ENCODE results near the gene MCAT. TPM values are rescaled to one million over a fixed set of nuclear protein-coding genes. Genes with fewer than 3 reads are reported as not detected.

MCAT gene
- polyA plus RNA-seq, 1 donor (not counting 4 experiments of a cell fraction or from before 2014, with no cell fraction given) = 13.9 TPM

DNA sequence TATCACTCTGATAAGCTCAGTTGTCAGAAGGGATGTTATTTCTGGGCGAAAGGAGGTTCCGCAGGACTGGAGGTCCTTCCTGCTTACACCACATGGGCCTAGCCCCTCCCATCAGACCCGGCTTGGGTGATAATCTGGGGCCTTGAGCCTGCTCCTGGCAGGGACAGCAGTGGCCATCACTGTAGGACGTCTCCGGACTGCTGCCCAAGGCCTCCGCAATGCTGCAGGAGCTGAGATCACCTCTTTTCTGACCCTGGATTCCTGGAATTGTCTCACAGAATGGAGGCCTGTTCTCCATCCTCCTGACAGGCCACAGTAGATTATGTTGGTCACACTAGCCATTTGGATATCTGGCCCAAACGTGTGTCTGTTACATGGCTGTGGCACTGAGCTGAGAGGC, 41.9 kb downstream of the MCAT start:
- H3K27me3 ChIP-seq (ENCODE audit: control insufficient read depth, extremely low read depth, insufficient read depth, low read length) = no peaks in the 10 kb centered on the region
- no peak overlapping the region for H3K4me3 ChIP-seq (ENCODE audit: control insufficient read depth in 2 of 3, extremely low read depth in 1 of 3, insufficient read depth in 2 of 3, low read depth in 1 of 3, low read length in 3 of 3)
- dilution Hi-C loops (cut with MboI; ENCODE audit: extremely low pct_ligation_motif_present, low sequenced_read_pairs) = no loop called here
- peaks cover 11% of the 10 kb centered on the region for H3K4me1 ChIP-seq (ENCODE audit: control insufficient read depth, extremely low read depth, insufficient read depth, low read length)
- no peaks in the 10 kb centered on the region for H3K36me3 ChIP-seq (ENCODE audit: control insufficient read depth in 2 of 2, extremely low read depth in 1 of 2, insufficient read depth in 2 of 2, low read length in 2 of 2)
- TF ChIP-seq EZH2 (IDR thresholded peaks at IDR 0.05; ENCODE audit: low read length) = no peak
- TF ChIP-seq, protein P1, sequence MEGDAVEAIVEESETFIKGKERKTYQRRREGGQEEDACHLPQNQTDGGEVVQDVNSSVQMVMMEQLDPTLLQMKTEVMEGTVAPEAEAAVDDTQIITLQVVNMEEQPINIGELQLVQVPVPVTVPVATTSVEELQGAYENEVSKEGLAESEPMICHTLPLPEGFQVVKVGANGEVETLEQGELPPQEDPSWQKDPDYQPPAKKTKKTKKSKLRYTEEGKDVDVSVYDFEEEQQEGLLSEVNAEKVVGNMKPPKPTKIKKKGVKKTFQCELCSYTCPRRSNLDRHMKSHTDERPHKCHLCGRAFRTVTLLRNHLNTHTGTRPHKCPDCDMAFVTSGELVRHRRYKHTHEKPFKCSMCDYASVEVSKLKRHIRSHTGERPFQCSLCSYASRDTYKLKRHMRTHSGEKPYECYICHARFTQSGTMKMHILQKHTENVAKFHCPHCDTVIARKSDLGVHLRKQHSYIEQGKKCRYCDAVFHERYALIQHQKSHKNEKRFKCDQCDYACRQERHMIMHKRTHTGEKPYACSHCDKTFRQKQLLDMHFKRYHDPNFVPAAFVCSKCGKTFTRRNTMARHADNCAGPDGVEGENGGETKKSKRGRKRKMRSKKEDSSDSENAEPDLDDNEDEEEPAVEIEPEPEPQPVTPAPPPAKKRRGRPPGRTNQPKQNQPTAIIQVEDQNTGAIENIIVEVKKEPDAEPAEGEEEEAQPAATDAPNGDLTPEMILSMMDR (optimal IDR thresholded peaks at IDR 0.05 in 1 of 3, IDR thresholded peaks at IDR 0.05 in 1 of 3, conservative IDR thresholded peaks at IDR 0.05 in 1 of 3; ENCODE audit: extremely low read depth in 1 of 3, insufficient read depth in 2 of 3, low read length in 3 of 3) = no peak
- no peak overlapping the region for H3K4me2 ChIP-seq (ENCODE audit: control insufficient read depth, extremely low read depth, insufficient read depth, low read depth, low read length)
- H3K27ac ChIP-seq (ENCODE audit: control insufficient read depth, insufficient read depth, low read length) = no peak overlapping the region
- H3K9me3 ChIP-seq (ENCODE audit: control insufficient read depth, low read depth, low read length) = peaks cover 9% of the 10 kb centered on the region
- DNase-seq (ENCODE audit: low read depth, low spot score) (no peak), FAIRE-seq (no peak)
- no peak overlapping the region for H2AFZ ChIP-seq (ENCODE audit: control insufficient read depth, low read length)
- no peak overlapping the region for H3K9ac ChIP-seq (ENCODE audit: control insufficient read depth, extremely low read depth, insufficient read depth, low read length)
- no peaks in the 10 kb centered on the region for H4K20me1 ChIP-seq (ENCODE audit: control insufficient read depth, extremely low read depth, insufficient read depth, low read length)
- no peaks in the 10 kb centered on the region for H3K9me1 ChIP-seq (ENCODE audit: control insufficient read depth, extremely low read depth, insufficient read depth, low read length)
- H3K79me2 ChIP-seq (ENCODE audit: control insufficient read depth, insufficient read depth, low read length) = no peaks in the 10 kb centered on the region

- no peaks in the 10 kb centered on the region for H3K27me3 ChIP-seq (ENCODE audit: control insufficient read depth, extremely low read depth, insufficient read depth, low read length)
- TF ChIP-seq, protein P1 (optimal IDR thresholded peaks at IDR 0.05 in 1 of 3, IDR thresholded peaks at IDR 0.05 in 1 of 3, conservative IDR thresholded peaks at IDR 0.05 in 1 of 3; ENCODE audit: extremely low read depth in 1 of 3, insufficient read depth in 2 of 3, low read length in 3 of 3) = no peak
- TF ChIP-seq EZH2 (IDR thresholded peaks at IDR 0.05; ENCODE audit: low read length) = no peak
- peak overlapping the region; percentile 30 for H3K9ac ChIP-seq (ENCODE audit: control insufficient read depth, extremely low read depth, insufficient read depth, low read length)
- no peaks in the 10 kb centered on the region for H4K20me1 ChIP-seq (ENCODE audit: control insufficient read depth, extremely low read depth, insufficient read depth, low read length)
- FAIRE-seq = peak; percentile 75
- H3K9me3 ChIP-seq (ENCODE audit: control insufficient read depth, low read depth, low read length) = peaks cover 9% of the 10 kb centered on the region
- no peaks in the 10 kb centered on the region for H3K9me1 ChIP-seq (ENCODE audit: control insufficient read depth, extremely low read depth, insufficient read depth, low read length)
- DNase-seq (ENCODE audit: low read depth, low spot score) = no peak
- H3K79me2 ChIP-seq (ENCODE audit: control insufficient read depth, insufficient read depth, low read length) = no peaks in the 10 kb centered on the region
- H3K4me3 ChIP-seq (ENCODE audit: control insufficient read depth in 2 of 3, extremely low read depth in 1 of 3, insufficient read depth in 2 of 3, low read depth in 1 of 3, low read length in 3 of 3) = no peak overlapping the region
- no peaks in the 10 kb centered on the region for H3K36me3 ChIP-seq (ENCODE audit: control insufficient read depth in 2 of 2, extremely low read depth in 1 of 2, insufficient read depth in 2 of 2, low read length in 2 of 2)
- H3K4me1 ChIP-seq (ENCODE audit: control insufficient read depth, extremely low read depth, insufficient read depth, low read length) = peaks cover 16% of the 10 kb centered on the region
- H3K27ac ChIP-seq (ENCODE audit: control insufficient read depth, insufficient read depth, low read length) = peak overlapping the region; percentile 45
- H2AFZ ChIP-seq (ENCODE audit: control insufficient read depth, low read length) = no peak overlapping the region
- H3K4me2 ChIP-seq (ENCODE audit: control insufficient read depth, extremely low read depth, insufficient read depth, low read depth, low read length) = peak overlapping the region; percentile 7
- dilution Hi-C loops (cut with MboI; ENCODE audit: extremely low pct_ligation_motif_present, low sequenced_read_pairs) = no loop called here
Measured at GRCh38 chr22:43100225-43100624, 43.0 kb downstream of the MCAT start.
